ENCODE results near the gene SEPTIN8.

The SEPTIN8 gene

GRCh38 chr5:132733499-132734148 is 43.4 kb downstream of the SEPTIN8 start:
- no peak overlapping the region for H3K4me3 ChIP-seq (ENCODE audit: low read length, poor library complexity, severe bottlenecking)
- no peak overlapping the region for H2AFZ ChIP-seq (ENCODE audit: low read length)
- no peaks in the 10 kb centered on the region for H3K9me2 ChIP-seq (replicated peaks; ENCODE audit: low read depth, low read length)
- H3K79me2 ChIP-seq (ENCODE audit: insufficient read depth, low read length), result no peaks in the 10 kb centered on the region
- no peaks in the 10 kb centered on the region for H3K36me3 ChIP-seq (ENCODE audit: insufficient read depth, low read length)
- no peak overlapping the region for H3K9ac ChIP-seq (ENCODE audit: low read depth, low read length, poor library complexity, severe bottlenecking)
- H3K4me2 ChIP-seq (ENCODE audit: low read depth, low read length, poor library complexity, severe bottlenecking), result no peak overlapping the region
- no peaks in the 10 kb centered on the region for H3K9me3 ChIP-seq (ENCODE audit: insufficient read depth, low read depth, low read length)
- H4K20me1 ChIP-seq (ENCODE audit: insufficient read depth, low read length, poor library complexity, severe bottlenecking), result no peaks in the 10 kb centered on the region
- H3K27me3 ChIP-seq (ENCODE audit: insufficient read depth, low read length, poor library complexity, severe bottlenecking), result no peaks in the 10 kb centered on the region
- H3F3A ChIP-seq (ENCODE audit: low read depth), result no peaks in the 10 kb centered on the region
- TF ChIP-seq, protein P1, sequence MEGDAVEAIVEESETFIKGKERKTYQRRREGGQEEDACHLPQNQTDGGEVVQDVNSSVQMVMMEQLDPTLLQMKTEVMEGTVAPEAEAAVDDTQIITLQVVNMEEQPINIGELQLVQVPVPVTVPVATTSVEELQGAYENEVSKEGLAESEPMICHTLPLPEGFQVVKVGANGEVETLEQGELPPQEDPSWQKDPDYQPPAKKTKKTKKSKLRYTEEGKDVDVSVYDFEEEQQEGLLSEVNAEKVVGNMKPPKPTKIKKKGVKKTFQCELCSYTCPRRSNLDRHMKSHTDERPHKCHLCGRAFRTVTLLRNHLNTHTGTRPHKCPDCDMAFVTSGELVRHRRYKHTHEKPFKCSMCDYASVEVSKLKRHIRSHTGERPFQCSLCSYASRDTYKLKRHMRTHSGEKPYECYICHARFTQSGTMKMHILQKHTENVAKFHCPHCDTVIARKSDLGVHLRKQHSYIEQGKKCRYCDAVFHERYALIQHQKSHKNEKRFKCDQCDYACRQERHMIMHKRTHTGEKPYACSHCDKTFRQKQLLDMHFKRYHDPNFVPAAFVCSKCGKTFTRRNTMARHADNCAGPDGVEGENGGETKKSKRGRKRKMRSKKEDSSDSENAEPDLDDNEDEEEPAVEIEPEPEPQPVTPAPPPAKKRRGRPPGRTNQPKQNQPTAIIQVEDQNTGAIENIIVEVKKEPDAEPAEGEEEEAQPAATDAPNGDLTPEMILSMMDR (conservative IDR thresholded peaks at IDR 0.05; ENCODE audit: low read length), result no peak
- TF ChIP-seq EZH2phosphoT487 (IDR thresholded peaks at IDR 0.05; ENCODE audit: borderline replicate concordance), result no peak
- H3K4me1 ChIP-seq (ENCODE audit: insufficient read depth, low read length, poor library complexity, severe bottlenecking), result peaks cover 13% of the 10 kb centered on the region

GRCh38 chr5:132729896-132730295 is 47.1 kb downstream of the SEPTIN8 start:
- Histone ChIP-seq H2AFZ (ENCODE audit: low read length) (no peak overlapping the region), H3K79me2 (ENCODE audit: insufficient read depth, low read length) (no peaks in the 10 kb centered on the region)
- TF ChIP-seq, protein P1 (conservative IDR thresholded peaks at IDR 0.05; ENCODE audit: low read length), result no peak
- no peak for TF ChIP-seq EZH2phosphoT487 (IDR thresholded peaks at IDR 0.05; ENCODE audit: borderline replicate concordance)

DNA sequence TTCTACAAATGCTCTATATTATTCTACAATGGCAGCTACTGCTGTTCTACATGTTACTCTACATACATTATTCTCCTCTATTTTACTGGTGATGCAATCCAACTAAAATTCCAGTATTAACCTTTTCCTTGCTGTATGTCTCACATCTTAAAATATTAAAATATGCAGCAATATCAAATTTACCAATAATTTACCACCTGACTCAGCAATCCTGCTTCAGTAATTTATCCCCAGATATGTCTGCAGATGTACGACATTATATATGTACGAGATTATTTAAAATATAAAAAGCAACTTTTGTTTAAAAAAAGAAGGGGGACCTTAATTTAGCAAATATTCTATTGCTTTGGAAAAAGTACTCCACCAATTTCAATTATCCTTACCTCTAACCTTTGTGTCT is 51.3 kb downstream of the SEPTIN8 start:
- Histone ChIP-seq H3K9ac (ENCODE audit: low read depth, low read length, poor library complexity, severe bottlenecking) (no peak overlapping the region), H3K9me2 (replicated peaks; ENCODE audit: low read depth, low read length) (no peaks in the 10 kb centered on the region), H3K4me1 (ENCODE audit: insufficient read depth, low read length, poor library complexity, severe bottlenecking) (no peaks in the 10 kb centered on the region), H3K36me3 (ENCODE audit: insufficient read depth, low read length) (no peaks in the 10 kb centered on the region), H2AFZ (ENCODE audit: low read length) (no peak overlapping the region), H3K9me3 (ENCODE audit: insufficient read depth, low read depth, low read length) (no peaks in the 10 kb centered on the region), H3K79me2 (ENCODE audit: insufficient read depth, low read length) (no peaks in the 10 kb centered on the region), H3K4me3 (ENCODE audit: low read length, poor library complexity, severe bottlenecking) (no peak overlapping the region), H4K20me1 (ENCODE audit: insufficient read depth, low read length, poor library complexity, severe bottlenecking) (no peaks in the 10 kb centered on the region), H3K4me2 (ENCODE audit: low read depth, low read length, poor library complexity, severe bottlenecking) (no peak overlapping the region), H3K27me3 (ENCODE audit: insufficient read depth, low read length, poor library complexity, severe bottlenecking) (no peaks in the 10 kb centered on the region), H3F3A (ENCODE audit: low read depth) (no peaks in the 10 kb centered on the region)
- TF ChIP-seq EZH2phosphoT487 (IDR thresholded peaks at IDR 0.05; ENCODE audit: borderline replicate concordance), result no peak
- TF ChIP-seq, protein P1 (conservative IDR thresholded peaks at IDR 0.05; ENCODE audit: low read length), result no peak

More at GRCh38 chr5:132729896-132730295, 47.1 kb downstream of the SEPTIN8 start:
- H3K4me3 ChIP-seq (ENCODE audit: low read length, poor library complexity, severe bottlenecking), result no peak overlapping the region
- H3F3A ChIP-seq (ENCODE audit: low read depth), result no peaks in the 10 kb centered on the region
- no peaks in the 10 kb centered on the region for H3K9me2 ChIP-seq (replicated peaks; ENCODE audit: low read depth, low read length)
- H3K27me3 ChIP-seq (ENCODE audit: insufficient read depth, low read length, poor library complexity, severe bottlenecking), result no peaks in the 10 kb centered on the region
- H4K20me1 ChIP-seq (ENCODE audit: insufficient read depth, low read length, poor library complexity, severe bottlenecking), result no peaks in the 10 kb centered on the region
- no peaks in the 10 kb centered on the region for H3K36me3 ChIP-seq (ENCODE audit: insufficient read depth, low read length)
- no peak overlapping the region for H3K4me2 ChIP-seq (ENCODE audit: low read depth, low read length, poor library complexity, severe bottlenecking)
- H3K9ac ChIP-seq (ENCODE audit: low read depth, low read length, poor library complexity, severe bottlenecking), result no peak overlapping the region
- H3K4me1 ChIP-seq (ENCODE audit: insufficient read depth, low read length, poor library complexity, severe bottlenecking), result no peaks in the 10 kb centered on the region
- no peaks in the 10 kb centered on the region for H3K9me3 ChIP-seq (ENCODE audit: insufficient read depth, low read depth, low read length)
